ENCODE results near the gene TRIM52. TPM values are rescaled to one million over a fixed set of nuclear protein-coding genes. Genes with fewer than 3 reads are reported as not detected.
"Not testable (repeated sequence)": the region's sequence is repeated elsewhere in the genome, so short reads cannot be mapped to it uniquely, and the experiment has no call there.

The TRIM52 gene
- total RNA-seq, 2 donors from 2014 or later: 5.3 to 5.9 TPM

GRCh38 chr5:181283841-181284755, 23.2 kb upstream of the TRIM52 start:
- H3K27ac Mint-ChIP-seq; H3K9me3 Mint-ChIP-seq; H3K4me3 ChIP-seq (ENCODE audit: low read length); H3K27me3 ChIP-seq (ENCODE audit: control insufficient read depth, insufficient read depth, low read length, poor library complexity, severe bottlenecking); DNase-seq; H3K9me3 ChIP-seq (ENCODE audit: control insufficient read depth, low read length); H3K27ac ChIP-seq (ENCODE audit: low read depth, low read length); H3K9ac ChIP-seq (ENCODE audit: extremely low read depth, low read length, poor library complexity, severe bottlenecking); H3K4me1 ChIP-seq (ENCODE audit: control insufficient read depth, insufficient read depth, low read length); H3K27me3 Mint-ChIP-seq (ENCODE audit: insufficient read depth); H3K4me3 Mint-ChIP-seq: not testable (repeated sequence)
- Mint-ChIP-seq H3K4me1 (peaks cover 12% of the 10 kb centered on the region), H3K36me3 (ENCODE audit: low read depth) (peaks cover 19% of the 10 kb centered on the region)
- peak; percentile 53 for TF ChIP-seq CTCF (conservative IDR thresholded peaks at IDR 0.05)
- 67 to 86% methylated on average over 2 to 4 of the region's 6 CpGs for WGBS, 2 experiments (ENCODE audit: insufficient coverage in 1 of 2, insufficient read length in 1 of 2)
- H3K36me3 ChIP-seq (ENCODE audit: control insufficient read depth, insufficient read depth, low read length): peaks cover 21% of the 10 kb centered on the region

- peaks cover 4% of the 10 kb centered on the region for H3K4me1 ChIP-seq (ENCODE audit: control insufficient read depth, insufficient read depth, low read length)
- H3K9ac ChIP-seq (ENCODE audit: extremely low read depth, low read length, poor library complexity, severe bottlenecking): no peak overlapping the region
- no peaks in the 10 kb centered on the region for H3K27me3 ChIP-seq (ENCODE audit: control insufficient read depth, insufficient read depth, low read length, poor library complexity, severe bottlenecking)
- Mint-ChIP-seq H3K27me3 (ENCODE audit: insufficient read depth) (no peaks in the 10 kb centered on the region), H3K27ac (no peak overlapping the region), H3K4me1 (peaks cover 12% of the 10 kb centered on the region), H3K4me3 (no peak overlapping the region), H3K36me3 (ENCODE audit: low read depth) (peaks cover 19% of the 10 kb centered on the region), H3K9me3 (no peaks in the 10 kb centered on the region)
- 96 to 100% methylated on average over 1 to 13 of the region's 13 CpGs for WGBS, 2 experiments (ENCODE audit: insufficient coverage in 1 of 2, insufficient read length in 1 of 2)
- H3K27ac ChIP-seq (ENCODE audit: low read depth, low read length): no peak overlapping the region
- DNase-seq: no peak
- no peak overlapping the region for H3K4me3 ChIP-seq (ENCODE audit: low read length)
- peaks cover 21% of the 10 kb centered on the region for H3K36me3 ChIP-seq (ENCODE audit: control insufficient read depth, insufficient read depth, low read length)
- H3K9me3 ChIP-seq (ENCODE audit: control insufficient read depth, low read length): no peaks in the 10 kb centered on the region
- no peak for TF ChIP-seq CTCF (conservative IDR thresholded peaks at IDR 0.05)
Measured at GRCh38 chr5:181283347-181283746, 22.4 kb upstream of the TRIM52 start.

GRCh38 chr5:181282874-181283273, 21.9 kb upstream of the TRIM52 start:
- Mint-ChIP-seq H3K4me1 (peaks cover 12% of the 10 kb centered on the region), H3K27ac (no peak overlapping the region), H3K27me3 (ENCODE audit: insufficient read depth) (peaks cover 3% of the 10 kb centered on the region), H3K9me3 (no peaks in the 10 kb centered on the region), H3K4me3 (no peak overlapping the region), H3K36me3 (ENCODE audit: low read depth) (peaks cover 18% of the 10 kb centered on the region)
- H3K4me3 ChIP-seq (ENCODE audit: low read length): no peak overlapping the region
- WGBS, 2 experiments (ENCODE audit: insufficient coverage in 1 of 2, insufficient read length in 1 of 2): 96% methylated on average over 7 of the region's 7 CpGs; no CpG with 5 or more reads in 1 of the 2 experiments
- no peak for TF ChIP-seq CTCF (conservative IDR thresholded peaks at IDR 0.05)
- DNase-seq: no peak
- no peaks in the 10 kb centered on the region for H3K27me3 ChIP-seq (ENCODE audit: control insufficient read depth, insufficient read depth, low read length, poor library complexity, severe bottlenecking)
- H3K4me1 ChIP-seq (ENCODE audit: control insufficient read depth, insufficient read depth, low read length): peaks cover 4% of the 10 kb centered on the region
- no peaks in the 10 kb centered on the region for H3K9me3 ChIP-seq (ENCODE audit: control insufficient read depth, low read length)
- no peak overlapping the region for H3K9ac ChIP-seq (ENCODE audit: extremely low read depth, low read length, poor library complexity, severe bottlenecking)
- peaks cover 17% of the 10 kb centered on the region for H3K36me3 ChIP-seq (ENCODE audit: control insufficient read depth, insufficient read depth, low read length)
- no peak overlapping the region for H3K27ac ChIP-seq (ENCODE audit: low read depth, low read length)

GRCh38 chr5:181282415-181282814, 21.5 kb upstream of the TRIM52 start:
- H3K36me3 ChIP-seq (ENCODE audit: control insufficient read depth, insufficient read depth, low read length): peaks cover 13% of the 10 kb centered on the region
- not testable (repeated sequence) for H3K27ac ChIP-seq (ENCODE audit: low read depth, low read length); H3K27me3 ChIP-seq (ENCODE audit: control insufficient read depth, insufficient read depth, low read length, poor library complexity, severe bottlenecking); H3K4me3 Mint-ChIP-seq; H3K27ac Mint-ChIP-seq; H3K9me3 Mint-ChIP-seq; DNase-seq; H3K27me3 Mint-ChIP-seq (ENCODE audit: insufficient read depth); H3K9me3 ChIP-seq (ENCODE audit: control insufficient read depth, low read length); H3K4me1 ChIP-seq (ENCODE audit: control insufficient read depth, insufficient read depth, low read length); H3K9ac ChIP-seq (ENCODE audit: extremely low read depth, low read length, poor library complexity, severe bottlenecking)
- H3K4me1 Mint-ChIP-seq: peaks cover 12% of the 10 kb centered on the region
- 84 to 100% methylated on average over 3 to 15 of the region's 16 CpGs for WGBS, 2 experiments (ENCODE audit: insufficient coverage in 1 of 2, insufficient read length in 1 of 2)
- peaks cover 17% of the 10 kb centered on the region for H3K36me3 Mint-ChIP-seq (ENCODE audit: low read depth)
- peak overlapping the region; percentile 86 for H3K4me3 ChIP-seq (ENCODE audit: low read length)
